ENCODE data around the gene LRRC4C. TPM values are rescaled to one million over a fixed set of nuclear protein-coding genes. Genes with fewer than 3 reads are reported as not detected.

The LRRC4C gene
- total and polyA plus RNA-seq, 10 of the 15 experiments (the other 5 are each of a cell fraction or from before 2014, with no cell fraction given): 1.5 TPM; not detected in 9

DNA sequence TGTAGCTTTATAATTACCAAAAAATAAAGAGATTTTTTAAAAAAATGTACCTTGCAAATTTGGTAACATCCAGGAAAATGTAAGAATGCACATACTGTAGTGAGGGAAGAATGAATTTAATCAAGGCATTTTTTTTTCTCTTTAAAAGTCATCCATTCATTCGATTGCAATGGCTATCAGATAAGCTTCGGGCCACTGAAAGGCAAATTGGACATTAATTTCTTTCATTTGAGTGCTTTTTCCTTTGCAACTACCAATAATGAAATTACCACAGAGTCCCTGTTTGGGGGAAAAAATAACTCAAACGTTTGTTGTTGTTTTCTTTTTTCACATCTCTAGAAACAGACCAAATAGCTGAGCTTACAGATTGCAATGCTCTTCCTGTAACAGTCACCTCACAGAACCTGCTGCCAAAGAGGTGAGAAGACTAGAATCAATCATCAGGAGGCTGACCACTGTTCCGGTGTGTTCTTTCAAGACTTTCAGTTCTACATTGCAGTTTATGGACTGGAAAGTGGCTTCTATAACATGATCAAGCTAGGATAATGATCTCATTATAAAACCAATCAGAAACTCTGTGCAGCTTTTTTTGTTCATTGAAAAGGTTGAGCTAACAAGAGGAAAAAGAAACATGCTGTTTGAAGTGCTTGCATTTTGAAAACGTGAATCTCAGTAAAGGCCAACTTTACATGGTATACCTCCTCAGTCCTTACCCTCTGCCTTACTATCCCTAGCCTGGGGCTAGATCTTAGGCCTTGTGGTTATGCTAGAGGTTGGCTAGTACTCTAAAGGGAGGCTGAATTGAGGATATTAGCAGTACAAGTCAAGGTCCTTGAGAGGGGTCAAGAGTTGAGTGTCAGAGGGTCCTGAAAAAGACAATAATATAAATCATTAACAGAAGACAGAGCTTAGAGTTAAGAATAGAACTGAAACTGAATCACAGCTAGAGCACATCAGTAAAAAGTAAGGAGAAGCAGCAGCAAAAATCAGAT is 1276.1 kb downstream of the LRRC4C start:
- whole genome bisulfite sequencing (ENCODE audit: insufficient coverage, insufficient replicate concordance, low lambda C conversion rate, missing lambda C conversion rate): 6% methylated on average over 5 of the region's 5 CpGs
- no peak for TF ChIP-seq GATAD2B (conservative IDR thresholded peaks at IDR 0.05; ENCODE audit: low read depth)
- TF ChIP-seq ZNF207 (IDR thresholded peaks at IDR 0.05; ENCODE audit: borderline replicate concordance): no peak
- TF ChIP-seq, protein P1, sequence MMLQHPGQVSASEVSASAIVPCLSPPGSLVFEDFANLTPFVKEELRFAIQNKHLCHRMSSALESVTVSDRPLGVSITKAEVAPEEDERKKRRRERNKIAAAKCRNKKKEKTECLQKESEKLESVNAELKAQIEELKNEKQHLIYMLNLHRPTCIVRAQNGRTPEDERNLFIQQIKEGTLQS (IDR thresholded peaks at IDR 0.05; ENCODE audit: borderline replicate concordance, extremely low read depth, low read depth, low read length): no peak
- TF ChIP-seq SMAD1 (IDR thresholded peaks at IDR 0.05; ENCODE audit: low read depth, partially characterized antibody): no peak
- TF ChIP-seq ZNF217 (IDR thresholded peaks at IDR 0.05): no peak
- TF ChIP-seq, protein P2, sequence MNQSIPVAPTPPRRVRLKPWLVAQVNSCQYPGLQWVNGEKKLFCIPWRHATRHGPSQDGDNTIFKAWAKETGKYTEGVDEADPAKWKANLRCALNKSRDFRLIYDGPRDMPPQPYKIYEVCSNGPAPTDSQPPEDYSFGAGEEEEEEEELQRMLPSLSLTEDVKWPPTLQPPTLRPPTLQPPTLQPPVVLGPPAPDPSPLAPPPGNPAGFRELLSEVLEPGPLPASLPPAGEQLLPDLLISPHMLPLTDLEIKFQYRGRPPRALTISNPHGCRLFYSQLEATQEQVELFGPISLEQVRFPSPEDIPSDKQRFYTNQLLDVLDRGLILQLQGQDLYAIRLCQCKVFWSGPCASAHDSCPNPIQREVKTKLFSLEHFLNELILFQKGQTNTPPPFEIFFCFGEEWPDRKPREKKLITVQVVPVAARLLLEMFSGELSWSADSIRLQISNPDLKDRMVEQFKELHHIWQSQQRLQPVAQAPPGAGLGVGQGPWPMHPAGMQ (IDR thresholded peaks at IDR 0.05; ENCODE audit: borderline replicate concordance): no peak
- TF ChIP-seq JUNB (IDR thresholded peaks at IDR 0.05): no peak
- no peak for TF ChIP-seq SREBF2 (IDR thresholded peaks at IDR 0.05; ENCODE audit: low read length)
- TF ChIP-seq MYC (IDR thresholded peaks at IDR 0.05; ENCODE audit: insufficient read depth, insufficient read length, insufficient replicate concordance, low read length, severe bottlenecking): no peak
- no peak for TF ChIP-seq TCF12 (IDR thresholded peaks at IDR 0.05; ENCODE audit: low read depth, low read length)
- TF ChIP-seq NFYA (IDR thresholded peaks at IDR 0.05; ENCODE audit: borderline replicate concordance, low read depth, low read length): no peak
- TF ChIP-seq ZNF24 (IDR thresholded peaks at IDR 0.05): no peak
- no peak for TF ChIP-seq CHD4 (IDR thresholded peaks at IDR 0.05)
- TF ChIP-seq, protein P3, sequence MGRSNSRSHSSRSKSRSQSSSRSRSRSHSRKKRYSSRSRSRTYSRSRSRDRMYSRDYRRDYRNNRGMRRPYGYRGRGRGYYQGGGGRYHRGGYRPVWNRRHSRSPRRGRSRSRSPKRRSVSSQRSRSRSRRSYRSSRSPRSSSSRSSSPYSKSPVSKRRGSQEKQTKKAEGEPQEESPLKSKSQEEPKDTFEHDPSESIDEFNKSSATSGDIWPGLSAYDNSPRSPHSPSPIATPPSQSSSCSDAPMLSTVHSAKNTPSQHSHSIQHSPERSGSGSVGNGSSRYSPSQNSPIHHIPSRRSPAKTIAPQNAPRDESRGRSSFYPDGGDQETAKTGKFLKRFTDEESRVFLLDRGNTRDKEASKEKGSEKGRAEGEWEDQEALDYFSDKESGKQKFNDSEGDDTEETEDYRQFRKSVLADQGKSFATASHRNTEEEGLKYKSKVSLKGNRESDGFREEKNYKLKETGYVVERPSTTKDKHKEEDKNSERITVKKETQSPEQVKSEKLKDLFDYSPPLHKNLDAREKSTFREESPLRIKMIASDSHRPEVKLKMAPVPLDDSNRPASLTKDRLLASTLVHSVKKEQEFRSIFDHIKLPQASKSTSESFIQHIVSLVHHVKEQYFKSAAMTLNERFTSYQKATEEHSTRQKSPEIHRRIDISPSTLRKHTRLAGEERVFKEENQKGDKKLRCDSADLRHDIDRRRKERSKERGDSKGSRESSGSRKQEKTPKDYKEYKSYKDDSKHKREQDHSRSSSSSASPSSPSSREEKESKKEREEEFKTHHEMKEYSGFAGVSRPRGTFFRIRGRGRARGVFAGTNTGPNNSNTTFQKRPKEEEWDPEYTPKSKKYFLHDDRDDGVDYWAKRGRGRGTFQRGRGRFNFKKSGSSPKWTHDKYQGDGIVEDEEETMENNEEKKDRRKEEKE (IDR thresholded peaks at IDR 0.05): no peak
- TF ChIP-seq EZH2 (IDR thresholded peaks at IDR 0.05; ENCODE audit: borderline replicate concordance, control insufficient read depth, low read depth, low read length): no peak
- TF ChIP-seq CREM (IDR thresholded peaks at IDR 0.05; ENCODE audit: low read depth): no peak

More for the DNA sequence above, 1276.1 kb downstream of the LRRC4C start:
- H3K9me3 ChIP-seq (replicated peaks; ENCODE audit: control insufficient read depth, insufficient read depth, low read length): no peaks in the 10 kb centered on the region
- ChIA-PET SMC1A (ENCODE audit: uncharacterized antibody, unreplicated experiment) (interaction anchor here (0.5 to 6.2 kb wide), 12 partner anchors 12 to 113 kb away, joined by 3 to 54 read pairs (median 4); no protein-coding TSS in a partner anchor), POLR2A (interaction anchor here (0.8 to 1.4 kb wide), 3 partner anchors 15 to 53 kb away, joined by 3 to 4 read pairs (median 4); no protein-coding TSS in a partner anchor), CTCF (interaction anchor here (0.8 to 2.2 kb wide), 9 partner anchors 9 to 114 kb away, joined by 3 to 15 read pairs (median 4); no protein-coding TSS in a partner anchor), RAD21 (ENCODE audit: unreplicated experiment) (interaction anchor here (0.8 to 2.3 kb wide), 4 partner anchors 9 to 20 kb away, joined by 4 to 21 read pairs (median 4); no protein-coding TSS in a partner anchor)
- no peaks in the 10 kb centered on the region; the same call in 1 of the 2 replicates for H3K4me1 ChIP-seq (ENCODE audit: control insufficient read depth, insufficient read depth, low read length)
- no TSS peak for BruUV-seq (replicated peaks)
- H3K36me3 ChIP-seq (ENCODE audit: control insufficient read depth in 2 of 2, insufficient read depth in 2 of 2, low read length in 1 of 2): no peaks in the 10 kb centered on the region
- ATAC-seq (peak; percentile 98), FAIRE-seq (peak; percentile 82), DNase-seq (ENCODE audit: low read depth, low spot score) (peak; percentile 78)
- H3K27me3 ChIP-seq (replicated peaks in 1 of 2; ENCODE audit: control insufficient read depth in 2 of 2, insufficient read depth in 2 of 2, low read length in 1 of 2): no peaks in the 10 kb centered on the region
- H3K27ac ChIP-seq (ENCODE audit: control insufficient read depth, insufficient read depth): peak overlapping the region; percentile 26; the same call in 1 of the 2 replicates
- in situ Hi-C loops (cut with MboI): no loop called here
- H3K4me2 ChIP-seq (ENCODE audit: control insufficient read depth, insufficient read depth): peak overlapping the region; percentile 34
- H3K79me2 ChIP-seq (ENCODE audit: control insufficient read depth, insufficient read depth, low read length): no peaks in the 10 kb centered on the region
- no peak overlapping the region for H3K9ac ChIP-seq (ENCODE audit: control insufficient read depth, insufficient read depth, low read length)
- no peak overlapping the region for H3K4me3 ChIP-seq
- no peak overlapping the region for H2AFZ ChIP-seq (ENCODE audit: control insufficient read depth, low read depth, low read length)
- H4K20me1 ChIP-seq (ENCODE audit: control insufficient read depth, insufficient read depth): no peaks in the 10 kb centered on the region
- intact Hi-C loops (cut with micrococcal nuclease; ENCODE audit: unreplicated experiment): loop anchor here (1.0 to 2.0 kb wide), 3 partner anchors 15 to 57 kb away; no protein-coding TSS in a partner anchor
